ENCODE data around the gene SORT1. TPM values are rescaled to one million over a fixed set of nuclear protein-coding genes. Genes with fewer than 3 reads are reported as not detected.
"Not testable (repeated sequence)": the region's sequence is repeated elsewhere in the genome, so short reads cannot be mapped to it uniquely, and the experiment has no call there.

SORT1 gene
- total RNA-seq: 10 to 100 TPM; 44.9 to 46.2 TPM
- 35.7 TPM for polyA plus RNA-seq (2013, experiment 1 of 2)
- polyA plus RNA-seq (2013, experiment 2 of 2): 35.6 TPM
- long read RNA-seq, experiment 1, full-length matches to known transcripts: 3 of 22 reads
- long read RNA-seq, experiment 1, partial matches to known transcripts: 3 of 22 reads
- long read RNA-seq, experiment 1, other reads (novel, unspliced or antisense): 16 of 22 reads
- long read RNA-seq, experiment 2, full-length matches to known transcripts: 52 of 113 reads
- long read RNA-seq, experiment 2, partial matches to known transcripts: 26 of 113 reads
- long read RNA-seq, experiment 2, other reads (novel, unspliced or antisense): 35 of 113 reads
- long read RNA-seq, experiment 3, full-length matches to known transcripts: 4 of 31 reads
- long read RNA-seq, experiment 3, partial matches to known transcripts: 5 of 31 reads
- long read RNA-seq, experiment 3, other reads (novel, unspliced or antisense): 22 of 31 reads
- long read RNA-seq, experiment 4, partial matches to known transcripts: 0 of 2 reads
- long read RNA-seq, experiment 4, other reads (novel, unspliced or antisense): 2 of 2 reads

- Histone ChIP-seq H3K9me3 (ENCODE audit: control insufficient read depth, low read length) (no peaks in the 10 kb centered on the region), H3K36me3 (ENCODE audit: control insufficient read depth, insufficient read depth, low read length) (peaks cover 26% of the 10 kb centered on the region), H3K4me3 (ENCODE audit: low read length) (peak within 1 kb of the TSS; percentile 90), H3K27me3 (ENCODE audit: control insufficient read depth, insufficient read depth, low read length, poor library complexity, severe bottlenecking) (no peaks in the 10 kb centered on the region), H3K27ac (ENCODE audit: low read depth, low read length) (peak within 1 kb of the TSS; percentile 78), H3K4me1 (ENCODE audit: control insufficient read depth, insufficient read depth, low read length) (peaks cover 10% of the 10 kb centered on the region), H3K9ac (ENCODE audit: extremely low read depth, low read length, poor library complexity, severe bottlenecking) (peak within 1 kb of the TSS; percentile 72)
- Mint-ChIP-seq H3K9me3 (no peaks in the 10 kb centered on the region), H3K4me1 (peaks cover 28% of the 10 kb centered on the region), H3K27ac (peak within 1 kb of the TSS; percentile 98), H3K4me3 (peak within 1 kb of the TSS; percentile 80), H3K27me3 (ENCODE audit: insufficient read depth) (no peaks in the 10 kb centered on the region), H3K36me3 (ENCODE audit: low read depth) (peaks cover 4% of the 10 kb centered on the region)
- peak; percentile 41 for TF ChIP-seq CTCF (conservative IDR thresholded peaks at IDR 0.05)
- DNase-seq: peak; percentile 99
- WGBS, 2 experiments (ENCODE audit: insufficient coverage in 1 of 2, insufficient read length in 1 of 2): 0% methylated on average over 24 to 98 of the region's 98 CpGs
Measured at GRCh38 chr1:109397581-109398342, at the start of gene SORT1. Gene SORT1 (minus strand): TSS chr1:109397918. CDS start chr1:109397892, 26 bp downstream.

GRCh38 chr1:109445949-109446695, 48.4 kb upstream of the SORT1 start:
- H3K9me3 Mint-ChIP-seq; H3K4me1 ChIP-seq (ENCODE audit: control insufficient read depth, insufficient read depth, low read length); H3K9me3 ChIP-seq (ENCODE audit: control insufficient read depth, low read length); H3K36me3 ChIP-seq (ENCODE audit: control insufficient read depth, insufficient read depth, low read length); DNase-seq; H3K36me3 Mint-ChIP-seq (ENCODE audit: low read depth); H3K27ac ChIP-seq (ENCODE audit: low read depth, low read length); H3K4me1 Mint-ChIP-seq; H3K9ac ChIP-seq (ENCODE audit: extremely low read depth, low read length, poor library complexity, severe bottlenecking); H3K4me3 ChIP-seq (ENCODE audit: low read length); H3K27ac Mint-ChIP-seq; H3K4me3 Mint-ChIP-seq: not testable (repeated sequence)
- 74 to 80% methylated on average over 8 to 11 of the region's 11 CpGs for WGBS, 2 experiments (ENCODE audit: insufficient coverage in 1 of 2, insufficient read length in 1 of 2)
- peaks cover 18% of the 10 kb centered on the region for H3K27me3 Mint-ChIP-seq (ENCODE audit: insufficient read depth)
- H3K27me3 ChIP-seq (ENCODE audit: control insufficient read depth, insufficient read depth, low read length, poor library complexity, severe bottlenecking): peaks cover 27% of the 10 kb centered on the region

- peaks cover 25% of the 10 kb centered on the region for H3K27me3 ChIP-seq (ENCODE audit: control insufficient read depth, insufficient read depth, low read length, poor library complexity, severe bottlenecking)
- H3K27ac Mint-ChIP-seq: no peak overlapping the region
- WGBS, 2 experiments (ENCODE audit: insufficient coverage in 1 of 2, insufficient read length in 1 of 2): 80 to 100% methylated on average over 1 of the region's 1 CpG
- peaks cover 12% of the 10 kb centered on the region for H3K27me3 Mint-ChIP-seq (ENCODE audit: insufficient read depth)
- H3K4me3 ChIP-seq (ENCODE audit: low read length): no peak overlapping the region
- H3K4me3 Mint-ChIP-seq: no peak overlapping the region
- H3K27ac ChIP-seq (ENCODE audit: low read depth, low read length): no peak overlapping the region
- H3K4me1 Mint-ChIP-seq: peaks cover 9% of the 10 kb centered on the region
- no peaks in the 10 kb centered on the region for H3K9me3 ChIP-seq (ENCODE audit: control insufficient read depth, low read length)
- H3K36me3 ChIP-seq (ENCODE audit: control insufficient read depth, insufficient read depth, low read length): no peaks in the 10 kb centered on the region
- TF ChIP-seq CTCF (conservative IDR thresholded peaks at IDR 0.05): no peak
- no peak for DNase-seq
- no peak overlapping the region for H3K9ac ChIP-seq (ENCODE audit: extremely low read depth, low read length, poor library complexity, severe bottlenecking)
- H3K9me3 Mint-ChIP-seq: no peaks in the 10 kb centered on the region
- H3K4me1 ChIP-seq (ENCODE audit: control insufficient read depth, insufficient read depth, low read length): no peaks in the 10 kb centered on the region
- H3K36me3 Mint-ChIP-seq (ENCODE audit: low read depth): no peaks in the 10 kb centered on the region
Measured at GRCh38 chr1:109444346-109444745, 46.6 kb upstream of the SORT1 start.

Data from endodermal cell (in vitro differentiated cells).